T-helper 2 cell treated with Interferon-gamma antibody and Interleukin-4, amounts not matched to agents 5 μg/mL and 100 μg/mL, for 36 hours (primary cell): ENCODE results near the gene TSHR.

Source experiments
- DNase-seq: peaks from one replicate; pipeline ENCODE4 v3.0.0; 2021; ENCODE audit warnings: low spot score
- H3K27ac Mint-ChIP-seq: one replicate; pipeline ENCODE4 v1.8.0; 2021; ENCODE audit warnings: mild to moderate bottlenecking, mixed read lengths
- H3K27me3 Mint-ChIP-seq: one replicate; pipeline ENCODE4 v1.8.0; 2021; ENCODE audit warnings: low read depth, mixed read lengths
- H3K36me3 Mint-ChIP-seq: one replicate; pipeline ENCODE4 v1.8.0; 2021; ENCODE audit warnings: low read depth, mixed read lengths
- H3K4me1 Mint-ChIP-seq: one replicate; pipeline ENCODE4 v1.8.0; 2021; ENCODE audit warnings: low read depth, mixed read lengths
- H3K4me3 Mint-ChIP-seq: one replicate; pipeline ENCODE4 v1.8.0; 2022; ENCODE audit warnings: mild to moderate bottlenecking, moderate library complexity, mixed read lengths
- H3K9me3 Mint-ChIP-seq: one replicate; pipeline ENCODE4 v1.8.0; 2021; ENCODE audit warnings: mixed read lengths

The TSHR gene

DNA sequence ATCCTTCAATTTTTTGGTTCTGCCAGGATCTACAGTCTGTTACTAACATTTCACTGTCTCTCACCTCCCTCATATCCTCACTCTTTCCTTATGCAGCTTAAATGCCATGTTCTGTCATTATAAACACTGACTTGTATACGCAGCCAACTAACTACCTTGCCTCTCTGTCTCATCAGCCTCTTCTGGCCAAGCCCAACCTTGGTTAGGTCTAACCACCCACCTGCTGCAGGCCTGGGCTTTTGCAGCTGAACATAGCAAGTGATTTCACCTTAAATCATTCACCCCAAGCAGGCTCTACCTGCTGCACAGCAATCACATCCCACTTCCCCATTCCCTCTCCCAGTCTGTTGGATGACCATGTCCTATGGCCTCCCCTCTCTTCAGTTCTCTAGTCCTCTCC is 173.8 kb downstream of the TSHR start:
- no peaks in the 10 kb centered on the region for H3K9me3 Mint-ChIP-seq
- H3K4me3 Mint-ChIP-seq: no peak overlapping the region
- no peak for DNase-seq
- H3K36me3 Mint-ChIP-seq: no peaks in the 10 kb centered on the region
- H3K27me3 Mint-ChIP-seq: peaks cover 1% of the 10 kb centered on the region
- no peak overlapping the region for H3K27ac Mint-ChIP-seq
- no peaks in the 10 kb centered on the region for H3K4me1 Mint-ChIP-seq

DNA sequence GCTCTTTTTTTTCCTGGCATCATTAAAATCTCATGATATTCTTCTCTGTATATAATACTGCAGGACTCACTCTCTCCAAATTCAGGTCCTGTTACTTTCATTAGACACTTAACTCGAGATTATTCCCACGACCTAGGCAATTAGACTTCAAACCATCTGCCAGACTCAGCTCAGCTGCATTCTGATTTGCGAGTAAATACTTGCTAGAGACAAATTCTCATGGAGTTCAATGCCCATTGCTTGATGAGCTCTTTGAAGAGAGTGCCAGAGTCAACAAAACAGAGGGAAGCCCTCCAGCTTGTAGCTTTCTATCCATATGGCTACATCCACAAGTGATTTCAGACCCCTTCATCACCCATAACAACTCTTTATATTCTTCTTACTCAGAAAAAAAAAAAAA is 177.0 kb downstream of the TSHR start:
- no peak overlapping the region for H3K4me3 Mint-ChIP-seq
- H3K27ac Mint-ChIP-seq: no peak overlapping the region

DNA sequence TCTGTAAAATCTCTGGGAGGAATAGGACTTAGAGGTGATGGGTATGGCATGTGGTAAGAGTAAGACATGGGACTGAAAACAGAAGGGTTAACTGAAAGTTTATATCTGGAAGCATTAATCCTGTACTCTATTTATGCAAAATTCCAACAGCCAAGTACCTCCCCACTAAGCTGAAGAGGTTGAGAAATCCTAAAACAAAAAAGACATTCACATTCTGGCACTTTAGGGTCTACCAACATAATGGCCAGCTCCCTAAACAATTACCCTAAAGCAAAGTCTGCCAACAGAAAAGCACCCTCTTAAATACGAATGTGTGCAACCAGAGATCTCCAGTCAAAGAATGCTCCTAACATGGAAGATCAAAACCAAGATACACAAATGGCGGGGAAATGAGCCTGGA is 178.0 kb downstream of the TSHR start:
- Mint-ChIP-seq H3K27me3 (no peaks in the 10 kb centered on the region), H3K4me1 (no peaks in the 10 kb centered on the region), H3K36me3 (no peaks in the 10 kb centered on the region), H3K9me3 (no peaks in the 10 kb centered on the region), H3K4me3 (no peak overlapping the region), H3K27ac (no peak overlapping the region)
- no peak for DNase-seq

More for the DNA sequence above, 177.0 kb downstream of the TSHR start:
- H3K9me3 Mint-ChIP-seq: no peaks in the 10 kb centered on the region
- H3K27me3 Mint-ChIP-seq: no peaks in the 10 kb centered on the region
- H3K4me1 Mint-ChIP-seq: no peaks in the 10 kb centered on the region
- no peaks in the 10 kb centered on the region for H3K36me3 Mint-ChIP-seq
- DNase-seq: no peak

DNA sequence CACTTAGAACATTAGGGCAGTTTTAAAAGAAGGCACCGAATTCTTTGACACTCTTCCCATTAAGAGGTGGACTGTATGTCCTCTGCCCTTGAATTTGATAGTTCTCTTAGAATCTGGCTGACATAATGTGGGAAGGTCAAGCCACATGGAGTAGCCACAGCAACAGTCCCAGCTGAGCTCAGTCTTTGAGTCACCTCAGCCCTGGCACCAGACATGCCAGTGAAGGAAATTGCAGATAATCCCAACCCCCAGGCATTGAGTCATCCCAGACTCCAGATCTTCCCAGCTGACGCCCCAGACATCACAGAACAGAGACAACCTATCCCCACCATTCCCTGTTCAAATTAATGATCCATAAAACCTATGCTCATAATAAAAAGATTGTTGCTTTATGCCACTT is 181.9 kb downstream of the TSHR start:
- DNase-seq: no peak
- no peaks in the 10 kb centered on the region for H3K9me3 Mint-ChIP-seq
- no peaks in the 10 kb centered on the region for H3K36me3 Mint-ChIP-seq
- H3K4me1 Mint-ChIP-seq: peaks cover 1% of the 10 kb centered on the region
- no peaks in the 10 kb centered on the region for H3K27me3 Mint-ChIP-seq
- no peak overlapping the region for H3K4me3 Mint-ChIP-seq
- H3K27ac Mint-ChIP-seq: no peak overlapping the region

DNA sequence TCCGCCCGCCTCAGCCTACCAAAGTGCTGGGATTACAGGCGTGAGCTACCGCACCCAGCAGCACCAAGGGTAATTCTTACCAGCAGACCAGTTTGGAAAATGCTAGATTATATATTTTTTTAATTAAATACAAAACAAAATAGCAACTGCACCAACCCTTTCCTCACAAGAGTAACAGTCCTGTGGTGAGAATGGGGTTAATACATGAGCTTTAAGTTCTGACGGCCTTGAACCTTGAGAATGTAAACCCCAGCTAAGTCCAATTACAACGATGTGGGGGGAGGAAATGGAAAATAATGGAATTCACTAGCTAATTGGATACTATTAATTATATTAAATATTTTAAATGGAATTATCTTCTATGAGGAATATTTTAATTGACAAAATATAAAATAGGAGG is 183.0 kb downstream of the TSHR start:
- DNase-seq: no peak
- H3K27ac Mint-ChIP-seq: no peak overlapping the region
- peaks cover 1% of the 10 kb centered on the region for H3K4me1 Mint-ChIP-seq
- no peaks in the 10 kb centered on the region for H3K27me3 Mint-ChIP-seq
- no peak overlapping the region for H3K4me3 Mint-ChIP-seq
- H3K36me3 Mint-ChIP-seq: no peaks in the 10 kb centered on the region
- no peaks in the 10 kb centered on the region for H3K9me3 Mint-ChIP-seq

DNA sequence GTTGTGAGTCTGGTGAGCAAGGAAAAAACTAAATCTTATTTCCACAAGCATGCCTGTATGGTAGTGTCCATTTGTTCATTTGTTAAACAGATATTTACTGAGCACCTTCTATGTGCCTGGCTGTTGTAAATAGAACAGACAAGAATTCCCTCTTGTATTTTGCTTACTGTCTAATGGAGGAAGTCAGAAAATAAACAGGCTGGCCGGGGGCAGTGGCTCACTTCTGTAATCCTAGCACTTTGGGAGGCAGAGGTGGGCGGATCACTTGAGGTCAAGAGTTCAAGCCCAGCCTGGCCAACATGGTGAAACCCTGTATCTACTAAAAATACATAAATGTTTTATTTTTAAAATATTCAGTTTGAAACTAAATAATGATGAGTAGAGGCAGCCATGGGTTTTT is 186.0 kb downstream of the TSHR start:
- H3K9me3 Mint-ChIP-seq: no peaks in the 10 kb centered on the region
- no peak overlapping the region for H3K4me3 Mint-ChIP-seq
- H3K36me3 Mint-ChIP-seq: no peaks in the 10 kb centered on the region
- H3K4me1 Mint-ChIP-seq: peaks cover 3% of the 10 kb centered on the region
- no peak overlapping the region for H3K27ac Mint-ChIP-seq
- no peak for DNase-seq
- H3K27me3 Mint-ChIP-seq: no peaks in the 10 kb centered on the region

DNA sequence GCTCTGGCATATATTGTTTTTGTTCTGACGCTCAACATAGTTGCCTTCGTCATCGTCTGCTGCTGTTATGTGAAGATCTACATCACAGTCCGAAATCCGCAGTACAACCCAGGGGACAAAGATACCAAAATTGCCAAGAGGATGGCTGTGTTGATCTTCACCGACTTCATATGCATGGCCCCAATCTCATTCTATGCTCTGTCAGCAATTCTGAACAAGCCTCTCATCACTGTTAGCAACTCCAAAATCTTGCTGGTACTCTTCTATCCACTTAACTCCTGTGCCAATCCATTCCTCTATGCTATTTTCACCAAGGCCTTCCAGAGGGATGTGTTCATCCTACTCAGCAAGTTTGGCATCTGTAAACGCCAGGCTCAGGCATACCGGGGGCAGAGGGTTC is 188.4 kb downstream of the TSHR start:
- H3K9me3 Mint-ChIP-seq: no peaks in the 10 kb centered on the region
- DNase-seq: no peak
- no peaks in the 10 kb centered on the region for H3K27me3 Mint-ChIP-seq
- H3K27ac Mint-ChIP-seq: no peak overlapping the region
- peaks cover 11% of the 10 kb centered on the region for H3K4me1 Mint-ChIP-seq
- no peaks in the 10 kb centered on the region for H3K36me3 Mint-ChIP-seq
- H3K4me3 Mint-ChIP-seq: no peak overlapping the region

DNA sequence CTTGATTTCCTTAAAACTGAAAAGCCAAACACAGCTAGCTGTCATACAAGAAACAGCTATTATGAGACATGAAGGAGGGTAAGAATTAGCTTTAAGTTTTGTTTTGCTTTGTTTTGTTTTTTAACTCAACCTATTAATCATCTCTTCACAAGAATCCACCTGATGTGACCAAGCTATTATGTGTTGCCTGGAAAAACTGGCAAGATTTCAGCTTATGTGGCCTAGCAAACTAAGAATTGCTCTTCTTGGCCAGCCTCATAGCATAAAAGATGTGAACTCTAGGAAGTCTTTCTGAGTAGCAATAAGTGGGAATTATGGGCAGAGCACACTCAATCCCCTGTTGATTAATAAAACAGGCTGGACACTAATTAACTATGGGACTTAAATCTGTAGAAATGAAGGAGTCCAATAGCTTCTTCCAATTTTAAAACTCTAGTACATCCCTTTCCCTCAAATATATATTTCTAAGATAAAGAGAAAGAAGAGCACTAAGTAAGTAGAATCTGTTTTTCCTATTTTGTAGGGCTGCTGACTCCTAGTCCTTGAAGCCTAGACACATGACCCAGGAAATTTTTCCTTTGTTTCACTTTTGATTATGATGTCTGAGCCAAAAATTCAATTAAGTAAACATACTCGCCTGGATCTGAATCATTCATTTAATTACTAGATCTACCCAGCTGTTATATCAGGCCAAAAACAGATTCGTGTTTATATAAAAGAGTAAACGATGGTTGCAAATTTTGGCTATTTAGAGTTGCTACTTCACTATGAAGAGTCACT is 189.6 kb downstream of the TSHR start:
- Mint-ChIP-seq H3K9me3 (no peaks in the 10 kb centered on the region), H3K4me3 (no peak overlapping the region), H3K4me1 (peaks cover 10% of the 10 kb centered on the region), H3K27me3 (no peaks in the 10 kb centered on the region), H3K27ac (no peak overlapping the region), H3K36me3 (no peaks in the 10 kb centered on the region)
- no peak for DNase-seq

DNA sequence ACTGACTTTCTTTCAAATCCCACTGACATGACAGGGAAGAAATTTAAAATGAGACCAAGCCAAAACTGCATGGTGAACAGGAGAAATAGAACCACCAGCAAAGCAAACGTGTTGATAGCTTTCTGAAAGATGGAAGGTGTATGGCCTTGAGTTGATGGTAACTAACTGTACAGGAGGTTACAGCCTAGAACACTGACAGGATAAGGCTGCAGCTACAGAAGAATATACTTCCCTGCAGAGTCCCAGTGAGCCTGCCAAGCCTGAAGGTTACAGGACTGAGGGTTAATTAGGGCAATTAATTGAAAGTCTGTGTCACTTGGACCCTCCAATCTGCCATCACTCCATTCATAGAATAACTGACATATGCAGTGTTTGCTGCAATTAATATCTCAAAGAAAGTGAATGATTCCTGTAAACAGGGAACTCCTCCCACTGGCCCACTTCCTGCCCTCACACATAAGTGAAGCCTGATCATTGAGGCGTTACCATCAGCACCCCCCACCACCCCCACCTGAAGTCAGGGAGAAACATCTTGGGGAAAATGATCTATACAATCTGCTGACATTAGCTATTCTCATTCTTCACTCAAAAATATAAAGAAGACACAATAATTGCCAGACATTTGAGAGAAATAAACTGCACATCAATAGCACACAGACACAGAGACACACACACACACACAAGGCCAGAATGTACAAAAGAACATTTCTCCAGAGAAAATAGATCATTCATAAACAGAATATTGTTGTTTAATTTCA is 191.9 kb downstream of the TSHR start:
- Mint-ChIP-seq H3K27ac (no peak overlapping the region), H3K9me3 (no peaks in the 10 kb centered on the region), H3K27me3 (no peaks in the 10 kb centered on the region), H3K4me1 (peaks cover 10% of the 10 kb centered on the region), H3K36me3 (no peaks in the 10 kb centered on the region), H3K4me3 (no peak overlapping the region)
- DNase-seq: no peak

DNA sequence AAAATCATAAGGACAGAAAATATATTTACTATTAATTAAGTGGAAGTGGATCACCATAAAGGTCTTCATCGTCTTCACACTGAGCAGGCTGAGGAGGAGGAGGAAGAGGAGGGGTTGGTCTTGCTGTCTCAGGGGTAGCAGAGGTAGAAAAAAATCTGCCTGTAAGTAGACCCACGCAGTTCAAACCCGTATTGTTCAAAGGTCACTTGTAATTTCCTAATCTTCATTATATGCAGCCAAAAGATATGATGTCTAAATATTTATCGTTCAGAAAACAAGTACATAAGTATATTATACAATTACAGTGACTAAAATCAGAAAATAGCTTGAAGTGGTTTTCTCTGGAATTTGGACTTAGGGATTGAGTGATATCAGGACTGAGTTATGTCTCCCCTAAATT is 193.2 kb downstream of the TSHR start:
- no peaks in the 10 kb centered on the region for H3K27me3 Mint-ChIP-seq
- H3K27ac Mint-ChIP-seq: no peak overlapping the region
- DNase-seq: no peak
- H3K9me3 Mint-ChIP-seq: no peaks in the 10 kb centered on the region
- H3K4me3 Mint-ChIP-seq: no peak overlapping the region
- H3K36me3 Mint-ChIP-seq: no peaks in the 10 kb centered on the region
- H3K4me1 Mint-ChIP-seq: peaks cover 13% of the 10 kb centered on the region

DNA sequence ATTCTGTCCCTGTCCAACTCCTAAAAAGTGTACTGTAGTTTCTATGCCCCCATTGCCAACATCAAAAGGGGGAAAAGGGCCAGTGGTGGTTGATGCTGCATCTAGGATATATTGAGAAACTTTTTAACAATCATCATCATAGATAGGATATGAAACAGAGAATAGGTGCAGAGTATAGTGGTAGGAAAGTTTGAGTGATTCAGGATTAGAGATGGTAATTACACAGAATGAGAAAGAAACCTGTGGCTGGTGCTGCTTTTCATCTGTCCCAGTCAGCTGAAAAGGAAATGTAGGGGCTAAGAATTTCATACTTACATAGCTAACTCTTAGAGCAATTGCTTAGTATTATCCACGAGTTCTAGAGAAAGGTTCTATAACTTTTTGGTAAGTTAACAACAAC is 197.8 kb downstream of the TSHR start:
- Mint-ChIP-seq H3K27ac (no peak overlapping the region), H3K9me3 (no peaks in the 10 kb centered on the region), H3K4me1 (peaks cover 3% of the 10 kb centered on the region), H3K4me3 (no peak overlapping the region), H3K27me3 (no peaks in the 10 kb centered on the region), H3K36me3 (no peaks in the 10 kb centered on the region)
- DNase-seq: no peak

DNA sequence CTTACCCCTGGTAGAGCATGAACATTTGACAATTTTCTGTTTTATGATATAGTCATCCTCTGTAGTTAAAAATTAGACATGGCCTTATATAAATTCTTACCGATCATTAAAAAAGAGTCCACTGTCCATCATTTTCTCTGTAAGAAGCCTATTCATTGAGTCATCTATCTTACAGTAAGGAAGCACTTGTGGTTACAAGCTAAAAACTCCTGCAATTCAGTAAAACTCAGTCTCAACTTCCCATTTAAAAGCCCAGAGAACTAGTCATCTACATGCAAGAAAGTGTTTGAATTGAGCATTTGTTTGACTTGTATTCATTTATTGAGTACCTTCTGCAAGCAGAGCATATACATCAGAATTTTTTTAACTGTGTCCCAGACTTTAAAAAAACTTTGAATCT is 202.0 kb downstream of the TSHR start:
- Mint-ChIP-seq H3K27me3 (no peaks in the 10 kb centered on the region), H3K27ac (no peak overlapping the region), H3K4me3 (no peak overlapping the region), H3K36me3 (no peaks in the 10 kb centered on the region), H3K4me1 (peaks cover 3% of the 10 kb centered on the region), H3K9me3 (no peaks in the 10 kb centered on the region)
- no peak for DNase-seq

DNA sequence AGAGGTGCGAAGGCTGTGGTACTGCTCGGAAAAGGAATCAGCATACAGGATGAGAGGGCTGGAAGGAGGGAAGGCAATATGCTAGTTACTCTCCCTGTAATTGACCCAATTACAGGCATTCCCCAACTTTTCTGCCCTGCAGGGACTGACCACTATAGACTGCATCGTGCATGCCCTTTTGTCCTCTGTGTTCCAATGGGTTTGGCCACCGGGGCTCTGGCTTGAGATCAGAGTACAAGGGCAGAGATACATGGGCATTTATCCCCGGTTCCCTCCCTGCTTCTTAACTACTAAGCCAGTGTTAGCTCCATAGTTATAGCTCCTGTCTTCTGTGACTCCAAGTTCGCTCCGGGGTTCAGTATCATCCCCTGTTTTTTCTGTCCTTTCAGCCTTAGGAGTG is 205.7 kb downstream of the TSHR start:
- H3K27ac Mint-ChIP-seq: no peak overlapping the region
- H3K9me3 Mint-ChIP-seq: no peaks in the 10 kb centered on the region
- H3K4me3 Mint-ChIP-seq: no peak overlapping the region
- H3K27me3 Mint-ChIP-seq: no peaks in the 10 kb centered on the region
- DNase-seq: no peak
- peaks cover 10% of the 10 kb centered on the region for H3K4me1 Mint-ChIP-seq
- no peaks in the 10 kb centered on the region for H3K36me3 Mint-ChIP-seq

DNA sequence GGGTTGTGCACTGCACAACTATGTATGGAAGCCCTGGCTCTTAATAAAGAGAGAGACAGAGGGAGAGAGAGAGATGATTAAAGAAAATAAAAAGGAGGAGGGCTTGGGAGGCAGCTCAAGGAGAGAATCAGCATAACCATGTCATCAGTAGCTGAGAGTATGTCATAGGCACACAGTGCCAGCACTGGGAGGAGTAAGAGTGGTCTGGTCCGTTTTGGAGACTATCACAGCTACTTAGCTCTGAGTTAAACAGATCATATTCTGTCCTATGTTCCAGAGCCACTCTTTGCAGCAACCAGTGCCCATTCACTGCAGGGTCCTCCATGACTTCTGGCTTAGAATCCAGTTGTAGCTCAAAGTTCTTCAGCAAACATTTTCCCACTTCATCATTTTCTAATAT is 206.3 kb downstream of the TSHR start:
- Mint-ChIP-seq H3K27ac (no peak overlapping the region), H3K36me3 (no peaks in the 10 kb centered on the region), H3K9me3 (no peaks in the 10 kb centered on the region), H3K4me3 (no peak overlapping the region), H3K27me3 (no peaks in the 10 kb centered on the region), H3K4me1 (peaks cover 10% of the 10 kb centered on the region)
- DNase-seq: no peak

DNA sequence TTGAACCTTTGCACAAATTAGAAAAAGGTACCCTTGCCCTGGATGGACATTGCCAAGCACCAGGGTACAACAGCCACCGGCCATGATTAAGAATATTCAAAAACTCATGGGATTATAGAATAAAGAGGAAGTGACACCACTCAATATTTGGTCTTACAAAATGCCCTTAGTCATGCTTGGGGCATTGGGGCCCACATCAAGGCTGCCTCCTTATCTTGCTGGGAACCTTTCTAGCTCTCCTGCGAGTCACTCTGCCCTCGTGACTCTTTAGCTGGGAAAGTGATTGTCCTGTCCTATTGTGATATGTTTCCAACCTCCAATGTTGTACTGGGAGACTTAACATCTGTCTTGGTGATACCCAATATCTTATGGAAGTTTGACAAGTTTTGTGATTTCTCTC is 207.5 kb downstream of the TSHR start:
- Mint-ChIP-seq H3K9me3 (no peaks in the 10 kb centered on the region), H3K4me3 (no peak overlapping the region), H3K27ac (no peak overlapping the region), H3K4me1 (peaks cover 10% of the 10 kb centered on the region), H3K36me3 (no peaks in the 10 kb centered on the region), H3K27me3 (no peaks in the 10 kb centered on the region)
- DNase-seq: no peak
